Astrocyte of the cerebellum (primary cell): ENCODE results near the gene ARHGAP22.

Experiments
- DNase-seq: peaks from one replicate; pipeline ENCODE4 v3.0.0-alpha.2; 2011; ENCODE audit warnings: low read depth
- H3K4me3 ChIP-seq: 2 replicates; pipeline ENCODE4 v1.5.1; 2011; ENCODE audit warnings: mild to moderate bottlenecking, low read depth, low read length, moderate library complexity
- CTCF ChIP-seq: IDR thresholded peaks from 2 replicates; pipeline ENCODE4 v1.5.1; 2012; ENCODE audit warnings: low read length, low read depth, moderate library complexity, mild to moderate bottlenecking; ENCODE audit errors: missing control alignments
- in situ Hi-C: cut with HindIII; loops from 2 replicates; pipeline ENCODE4 v1.10.0; 2017; ENCODE audit warnings: low sequenced_read_pairs

The ARHGAP22 gene

DNA sequence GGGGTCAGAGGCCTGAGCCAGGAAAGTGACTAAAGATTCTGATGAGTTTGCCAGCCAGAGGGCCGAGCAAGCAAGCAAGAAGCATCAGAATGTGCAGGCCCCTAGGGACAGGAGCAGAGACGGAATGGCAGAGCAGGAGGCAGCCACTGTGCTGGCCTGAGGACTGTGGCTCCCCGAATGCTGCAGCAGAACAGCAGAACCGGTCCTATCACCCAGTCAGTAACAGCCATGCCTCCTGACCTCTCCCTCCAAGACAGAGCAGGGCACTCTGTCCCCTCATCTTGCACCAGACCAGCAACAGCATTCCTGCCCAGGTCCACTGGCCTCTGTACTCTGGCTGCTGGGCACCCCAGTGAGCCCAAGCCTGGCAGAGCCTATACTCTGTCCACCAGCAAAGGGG, 85.9 kb downstream of the ARHGAP22 start:
- DNase-seq: no peak
- no peak overlapping the region for H3K4me3 ChIP-seq
- no peak for TF ChIP-seq CTCF
- in situ Hi-C loops: no loop called here

- in situ Hi-C loops: no loop called here
- no peak overlapping the region for H3K4me3 ChIP-seq
- no peak for TF ChIP-seq CTCF
- no peak for DNase-seq
Observed at GRCh38 chr10:48517911-48518811, 86.7 kb downstream of the ARHGAP22 start.

DNA sequence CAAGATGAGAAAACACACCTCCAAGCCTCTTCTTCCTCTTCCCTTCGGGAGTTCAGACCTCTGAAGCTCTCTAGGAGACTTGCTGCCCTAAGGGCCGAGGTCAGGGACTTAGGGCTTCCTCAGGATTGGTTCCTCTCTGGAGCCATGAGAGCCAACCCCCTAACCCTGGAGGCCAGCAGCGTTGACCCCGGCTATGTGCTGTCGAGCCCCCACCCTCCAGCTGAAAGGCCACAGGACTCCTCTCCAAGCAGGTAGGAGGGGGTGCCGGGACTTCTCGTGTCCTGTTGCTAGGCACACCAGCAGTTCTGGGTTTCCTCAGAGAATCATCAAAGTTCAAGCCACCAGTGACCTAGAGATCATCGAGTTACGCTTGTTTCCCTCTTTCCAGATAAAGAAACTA, 87.4 kb downstream of the ARHGAP22 start:
- no peak for DNase-seq
- in situ Hi-C loops: no loop called here
- TF ChIP-seq CTCF: no peak
- H3K4me3 ChIP-seq: no peak overlapping the region

- no peak for DNase-seq
- in situ Hi-C loops: no loop called here
- TF ChIP-seq CTCF: no peak
- H3K4me3 ChIP-seq: no peak overlapping the region
Observed at GRCh38 chr10:48516911-48517310, 88.0 kb downstream of the ARHGAP22 start.

GRCh38 chr10:48514916-48515315, 90.0 kb downstream of the ARHGAP22 start:
- in situ Hi-C loops: no loop called here
- no peak for DNase-seq
- no peak overlapping the region for H3K4me3 ChIP-seq
- no peak for TF ChIP-seq CTCF

DNA sequence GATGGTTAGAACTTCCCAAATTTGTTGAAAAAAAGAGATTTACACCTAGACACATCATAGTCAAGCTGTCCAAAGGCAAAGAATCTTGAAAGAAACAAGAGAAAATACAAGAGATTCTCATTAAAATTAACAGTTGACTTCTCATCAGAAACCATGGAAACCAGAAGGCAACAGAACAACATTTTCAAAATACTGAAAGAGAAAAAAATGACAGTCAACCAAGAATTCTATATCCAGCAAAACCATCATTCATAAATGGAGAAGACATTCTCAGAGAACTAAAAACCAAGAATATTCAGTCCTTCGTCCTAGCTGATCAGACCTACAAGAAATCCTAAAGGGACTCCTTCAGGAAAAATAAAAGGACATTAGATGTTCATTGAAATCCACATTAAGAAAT, 90.6 kb downstream of the ARHGAP22 start:
- no peak for DNase-seq
- no peak overlapping the region for H3K4me3 ChIP-seq
- no peak for TF ChIP-seq CTCF
- in situ Hi-C loops: no loop called here
